HG03108 (cell line): ENCODE data around the gene ARAP1.

Experiments
- ATAC-seq: cut with Tn5 transposase; IDR thresholded peaks from one replicate; pipeline ENCODE4 v1.9.1; 2021; ENCODE audit warnings: moderate library complexity; ENCODE audit not compliant: unreplicated experiment

The ARAP1 gene

GRCh38 chr11:72705442-72706365 is 46.5 kb downstream of the ARAP1 start:
- ATAC-seq: no peak

DNA sequence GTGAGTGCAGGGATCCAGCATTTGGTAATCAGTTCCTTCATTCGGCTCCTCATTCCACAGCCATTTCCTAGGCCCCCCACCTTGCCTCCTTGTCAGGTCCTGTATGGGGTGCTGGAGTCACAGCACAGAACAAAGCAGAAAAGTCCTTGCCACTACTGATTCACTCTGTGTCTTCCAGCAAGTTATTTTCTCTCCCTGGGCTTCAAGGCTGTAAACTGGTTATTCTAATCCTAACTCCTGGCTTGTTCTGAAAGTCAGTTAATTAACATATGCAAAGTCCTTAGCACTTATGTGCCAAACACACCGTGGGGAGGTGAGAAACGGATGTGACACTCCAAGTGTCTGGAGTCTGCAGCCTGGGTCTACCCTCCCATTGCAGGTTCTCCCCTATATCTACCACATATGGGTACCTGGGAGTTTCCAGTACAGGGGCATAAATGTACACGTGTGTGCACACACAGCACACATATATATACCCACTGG is 47.4 kb downstream of the ARAP1 start:
- no peak for ATAC-seq

- no peak for ATAC-seq
Measured at GRCh38 chr11:72704028-72704782, 48.0 kb downstream of the ARAP1 start.

DNA sequence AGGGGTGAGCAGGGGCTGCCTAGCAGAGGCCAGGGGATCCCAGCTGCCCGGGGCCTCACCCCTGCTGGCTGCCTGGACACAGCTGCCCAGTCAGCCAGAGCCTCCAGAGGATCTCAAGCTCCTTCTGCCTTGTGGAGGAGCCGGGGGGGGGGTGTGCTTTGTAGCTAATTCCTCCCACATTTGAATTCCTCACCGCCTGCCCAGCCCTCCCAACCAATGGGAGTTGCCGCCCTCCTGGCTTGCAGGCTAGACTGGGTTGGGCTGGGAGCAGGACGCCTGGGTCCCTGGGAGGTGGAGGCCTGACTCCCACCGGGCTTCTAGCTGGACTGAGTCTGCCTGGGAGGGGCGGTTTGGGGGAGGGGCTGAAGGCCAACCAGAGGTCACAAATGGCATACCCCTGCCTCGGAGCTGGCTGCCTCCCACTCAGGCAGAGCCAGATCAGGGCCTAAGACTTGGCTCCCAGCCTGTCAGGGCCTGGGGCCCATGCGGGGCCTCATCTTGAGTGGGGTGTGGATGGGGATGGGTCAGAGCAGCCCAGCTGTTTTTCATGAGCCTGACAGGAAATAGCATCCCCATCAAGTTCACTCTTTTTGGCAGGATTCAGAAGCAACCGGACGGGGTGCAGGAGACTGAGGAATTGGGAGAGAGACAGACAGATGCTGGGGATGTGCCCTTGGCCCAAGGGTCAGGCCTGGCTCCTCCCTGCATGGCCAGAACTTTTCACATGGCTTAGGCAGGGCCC is 48.8 kb downstream of the ARAP1 start:
- no peak for ATAC-seq

- no peak for ATAC-seq
Measured at GRCh38 chr11:72702577-72703241, 49.5 kb downstream of the ARAP1 start.

- no peak for ATAC-seq
Measured at GRCh38 chr11:72702096-72702495, 50.1 kb downstream of the ARAP1 start.

- ATAC-seq: no peak
Measured at GRCh38 chr11:72701466-72701865, 50.7 kb downstream of the ARAP1 start.

- ATAC-seq: no peak
Measured at GRCh38 chr11:72700146-72700545, 52.1 kb downstream of the ARAP1 start.

GRCh38 chr11:72697814-72698213 is 54.4 kb downstream of the ARAP1 start:
- ATAC-seq: no peak

DNA sequence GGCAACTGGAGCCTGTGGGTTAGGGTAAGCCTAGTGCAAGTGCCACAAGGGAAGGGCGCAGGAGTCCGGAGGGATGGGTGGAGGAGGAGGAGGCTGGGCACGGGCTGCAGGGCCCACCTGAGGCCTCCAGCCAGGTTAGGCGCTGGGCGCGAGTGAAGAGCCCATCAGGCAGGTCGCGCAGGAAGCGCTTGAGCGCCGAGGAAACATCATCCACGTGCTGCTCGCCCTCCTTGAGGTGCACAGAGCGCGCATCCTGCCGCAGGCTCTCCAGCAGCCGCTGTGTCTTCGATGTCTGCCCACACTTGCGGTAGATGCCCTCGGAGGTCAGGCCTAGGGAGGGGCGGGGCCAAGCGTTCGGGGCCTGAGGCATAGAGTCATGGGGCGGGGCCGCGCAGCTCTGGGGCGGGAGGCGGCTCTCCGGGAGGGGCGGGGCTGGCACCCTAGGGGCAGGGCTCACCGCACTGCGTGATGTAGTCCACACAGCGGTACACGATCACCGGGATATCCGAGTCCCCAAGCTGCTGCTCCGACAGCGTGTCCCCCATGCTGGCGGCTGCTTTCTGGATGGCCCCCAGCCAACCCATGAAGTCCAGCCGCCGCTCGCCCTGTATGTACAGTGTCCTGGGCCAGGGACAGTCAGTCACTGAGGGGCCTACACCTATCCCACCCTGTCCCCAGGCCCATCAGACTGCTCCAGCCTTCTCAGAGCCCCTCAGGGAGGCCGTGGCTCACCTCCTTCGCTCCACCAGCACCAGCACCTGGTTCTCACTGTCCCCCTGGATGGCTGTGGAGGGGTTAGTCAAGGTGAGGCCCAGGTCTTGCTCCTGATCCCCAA is 55.1 kb downstream of the ARAP1 start:
- no peak for ATAC-seq

- no peak for ATAC-seq
Measured at GRCh38 chr11:72695354-72695753, 56.9 kb downstream of the ARAP1 start.

- ATAC-seq: no peak
Measured at GRCh38 chr11:72693271-72693968, 58.8 kb downstream of the ARAP1 start.

DNA sequence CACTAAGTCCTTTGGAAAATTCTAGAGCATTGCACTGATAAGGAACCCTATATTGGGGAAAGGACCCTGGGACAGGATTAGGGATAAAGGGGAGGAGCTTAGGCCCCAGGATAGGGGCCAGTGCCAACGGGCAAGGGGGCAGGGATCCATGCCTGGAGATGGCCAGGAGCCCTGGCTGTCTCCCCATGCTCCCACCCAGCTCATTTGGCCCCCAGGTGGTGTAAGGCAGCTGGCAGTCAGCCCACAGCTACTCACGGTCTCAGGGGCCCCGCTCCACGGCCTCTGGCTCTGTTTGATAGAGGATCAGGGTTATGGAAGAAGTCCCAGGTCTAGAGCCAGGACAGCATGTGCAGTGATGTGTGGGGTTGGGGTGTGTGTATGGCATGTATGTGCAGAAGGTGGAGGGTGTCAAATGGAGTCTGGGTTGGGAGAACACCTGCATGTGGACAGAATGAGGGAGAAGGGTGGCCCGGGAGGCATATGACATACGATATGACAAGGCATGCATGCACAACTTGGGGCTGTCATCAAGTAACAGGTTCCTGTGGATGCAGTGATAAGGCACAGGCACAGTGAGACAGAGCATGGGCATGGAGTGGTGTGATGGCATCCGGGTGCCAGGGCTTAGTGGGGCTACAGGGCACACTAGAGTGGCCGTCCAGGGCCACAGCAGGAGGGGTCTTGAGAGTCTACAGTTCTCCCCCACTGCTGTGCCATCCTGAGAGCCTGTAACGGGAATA is 59.5 kb downstream of the ARAP1 start:
- no peak for ATAC-seq

- no peak for ATAC-seq
Measured at GRCh38 chr11:72690166-72690565, 62.0 kb downstream of the ARAP1 start.

GRCh38 chr11:72688929-72689328 is 63.3 kb downstream of the ARAP1 start:
- no peak for ATAC-seq

DNA sequence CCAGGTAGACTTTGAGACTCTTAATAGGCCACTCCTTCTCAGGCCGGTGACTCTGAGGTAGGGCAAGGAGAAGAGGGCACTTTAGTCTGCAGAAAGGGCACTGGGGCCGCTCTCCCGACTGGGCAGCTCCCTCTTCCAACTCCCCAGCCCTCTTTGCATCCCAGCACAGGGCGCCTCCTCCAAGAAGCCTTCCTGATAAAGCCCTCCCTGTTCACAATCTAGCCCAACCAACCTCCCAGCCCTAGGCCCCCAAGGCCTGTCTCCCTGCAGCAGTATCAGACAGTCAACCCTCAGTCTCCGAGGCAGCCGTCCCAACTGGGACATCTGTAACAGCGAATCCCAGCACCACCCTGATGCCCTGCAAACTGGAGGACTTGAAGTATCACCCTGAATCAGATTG is 63.7 kb downstream of the ARAP1 start:
- ATAC-seq: no peak

DNA sequence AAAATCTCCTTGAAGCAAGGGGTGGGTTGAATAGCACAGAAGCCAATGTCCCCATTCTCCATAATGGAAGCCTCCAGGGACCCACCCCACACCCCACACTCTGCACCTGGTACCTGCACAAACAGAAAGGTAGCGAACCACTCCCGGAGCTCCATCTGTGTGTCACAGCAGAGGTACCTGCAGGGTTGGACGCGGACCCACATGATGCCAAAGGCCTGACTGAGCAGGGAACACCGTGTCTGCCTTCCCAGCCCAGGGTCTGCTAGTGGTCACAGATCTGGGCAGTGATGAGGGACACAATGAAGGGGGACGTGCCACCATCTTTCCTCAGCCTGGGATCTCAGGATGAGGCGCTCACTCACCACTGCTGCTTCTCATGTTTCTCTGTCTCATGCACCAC is 64.9 kb downstream of the ARAP1 start:
- no peak for ATAC-seq

GRCh38 chr11:72686639-72687220 is 65.5 kb downstream of the ARAP1 start:
- no peak for ATAC-seq
